ENCODE results near the gene NME5.
"Not testable (repeated sequence)": the region's sequence is repeated elsewhere in the genome, so short reads cannot be mapped to it uniquely, and the experiment has no call there.

The NME5 gene

DNA sequence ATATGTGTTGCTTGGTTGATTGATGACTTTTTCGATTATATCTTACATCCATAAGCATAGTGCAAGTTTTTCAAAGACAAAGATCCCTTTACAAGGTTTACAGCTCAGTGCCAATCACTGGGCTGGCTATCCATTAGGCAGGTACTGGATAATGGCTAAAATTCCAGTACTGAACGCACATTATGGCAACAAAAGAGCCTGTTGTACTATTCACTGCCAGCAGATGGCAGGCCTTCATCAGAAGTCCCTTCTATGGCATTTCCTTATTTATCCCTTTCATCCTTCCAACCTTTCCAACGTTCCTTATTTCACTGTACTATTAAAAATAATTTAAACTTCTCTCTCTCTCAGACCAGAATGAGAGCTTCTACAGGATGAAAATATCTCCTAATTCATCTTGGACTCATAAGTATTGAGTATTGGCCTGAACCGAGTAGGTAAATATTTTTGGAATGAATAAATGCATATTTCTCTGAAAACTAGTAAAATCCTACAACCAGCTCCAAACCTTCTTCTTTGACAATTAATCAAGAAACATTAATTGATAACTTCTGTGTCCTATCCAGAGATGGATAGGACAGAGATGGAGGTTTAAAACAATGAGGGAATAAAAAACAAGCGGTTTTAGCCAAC, 62.0 kb downstream of the NME5 start:
- DNase-seq = peak; percentile 30

DNA sequence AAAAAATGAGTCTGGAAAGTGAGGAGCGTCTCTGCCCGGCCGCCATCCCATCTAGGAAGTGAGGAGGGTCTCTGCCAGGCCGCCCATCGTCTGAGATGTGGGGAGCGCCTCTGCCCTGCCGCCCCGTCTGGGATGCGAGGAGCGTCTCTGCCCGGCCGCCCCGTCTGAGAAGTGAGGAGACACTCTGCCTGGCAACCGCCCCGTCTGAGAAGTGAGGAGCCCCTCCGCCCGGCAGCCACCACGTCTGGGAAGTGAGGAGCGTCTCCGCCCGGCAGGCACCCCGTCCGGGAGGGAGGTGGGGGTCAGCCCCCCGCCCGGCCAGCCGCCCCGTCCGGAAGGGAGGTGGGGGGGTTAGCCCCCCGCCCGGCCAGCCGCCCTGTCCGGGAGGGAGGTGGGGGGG, 69.2 kb downstream of the NME5 start:
- DNase-seq = not testable (repeated sequence)

DNA sequence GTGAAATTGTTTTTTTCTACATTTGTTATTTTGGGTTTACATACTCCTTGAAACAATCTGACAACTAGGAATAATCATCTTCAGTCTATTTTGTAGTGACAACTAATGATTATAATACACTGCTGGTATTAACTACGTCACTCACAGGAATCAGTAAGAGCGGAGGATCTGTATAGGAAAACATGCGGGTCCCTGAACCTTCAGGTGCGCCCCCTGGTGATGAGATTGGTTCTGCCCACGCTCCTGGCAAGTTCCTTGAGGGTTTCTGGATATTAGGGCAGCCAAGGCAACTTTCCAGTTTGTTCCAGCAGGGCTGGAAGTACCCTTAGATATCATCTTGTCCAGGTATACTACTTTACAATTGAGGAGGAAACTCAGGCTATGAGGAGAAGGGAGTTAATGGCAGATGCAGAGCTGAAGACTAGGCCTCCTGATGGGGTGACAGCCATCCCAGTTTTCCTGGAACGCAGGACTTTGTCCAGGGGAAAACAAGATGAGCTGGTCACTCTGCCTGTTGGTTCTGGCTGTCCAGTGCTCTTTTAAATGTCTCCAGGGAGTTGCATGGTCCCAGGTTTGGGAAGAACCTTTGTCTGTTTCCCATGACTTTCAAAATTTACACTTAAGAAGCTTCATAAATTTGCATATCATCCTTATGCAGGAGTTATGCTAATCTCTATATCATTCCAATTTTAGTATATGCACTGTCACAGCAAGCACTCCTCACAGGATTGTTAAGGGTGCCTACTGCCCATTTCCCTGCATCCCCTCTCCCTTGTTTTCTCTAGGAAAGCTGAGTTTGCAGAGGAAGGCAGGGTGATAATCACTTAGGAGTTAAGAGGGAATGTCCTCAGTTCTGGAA, 70.3 kb downstream of the NME5 start:
- no peak for DNase-seq

- DNase-seq = no peak
Observed at GRCh38 chr5:138067945-138068344, 71.3 kb downstream of the NME5 start.

All from NCI-H510A (cell line).